GM18873 (cell line): Measurements from ENCODE around the gene DDX49.

Source experiments
- ATAC-seq: cut with Tn5 transposase; IDR thresholded peaks from one replicate; pipeline ENCODE4 v1.9.1; 2021; ENCODE audit warnings: mild to moderate bottlenecking, moderate library complexity, moderate number of reproducible peaks; ENCODE audit not compliant: unreplicated experiment, low FRiP score

Gene DDX49

DNA sequence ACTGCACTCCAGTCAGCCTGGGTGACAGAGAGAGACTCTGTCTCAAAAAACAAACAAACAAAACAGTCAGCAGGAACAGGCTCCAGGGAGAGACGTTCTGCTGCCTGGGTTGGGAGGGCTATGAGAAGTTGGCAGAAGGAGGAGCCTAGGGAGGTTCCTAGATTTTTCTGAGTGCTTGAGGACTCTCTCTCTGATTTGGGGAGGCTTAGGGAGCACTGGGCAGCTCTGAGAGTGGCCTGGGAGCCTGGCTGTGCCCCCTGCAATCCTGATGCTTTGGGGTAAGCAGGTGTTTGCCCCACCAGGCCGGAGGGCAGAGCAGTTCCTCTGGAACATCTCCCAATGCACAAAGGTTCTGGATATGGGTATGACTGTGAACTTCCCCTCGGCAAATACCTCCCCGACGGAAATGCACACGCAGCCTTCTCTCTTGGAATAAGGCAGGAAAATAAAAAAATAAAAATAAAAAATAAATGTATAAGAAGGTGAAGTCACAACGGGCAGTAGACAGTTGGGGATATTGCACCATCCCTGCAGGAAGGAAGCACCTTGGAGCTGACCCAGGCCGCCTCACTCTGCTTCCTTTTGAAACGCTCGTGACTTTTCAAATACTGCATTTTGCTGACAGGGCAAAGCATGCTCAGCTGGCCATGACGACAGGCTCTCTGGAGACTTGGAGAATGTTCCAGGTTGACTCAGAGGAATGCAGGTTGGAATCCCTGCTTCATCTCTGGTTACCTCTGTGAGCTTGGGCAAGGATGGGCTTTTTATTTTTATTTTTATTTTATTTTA is 48.0 kb downstream of the DDX49 start:
- ATAC-seq = no peak

DNA sequence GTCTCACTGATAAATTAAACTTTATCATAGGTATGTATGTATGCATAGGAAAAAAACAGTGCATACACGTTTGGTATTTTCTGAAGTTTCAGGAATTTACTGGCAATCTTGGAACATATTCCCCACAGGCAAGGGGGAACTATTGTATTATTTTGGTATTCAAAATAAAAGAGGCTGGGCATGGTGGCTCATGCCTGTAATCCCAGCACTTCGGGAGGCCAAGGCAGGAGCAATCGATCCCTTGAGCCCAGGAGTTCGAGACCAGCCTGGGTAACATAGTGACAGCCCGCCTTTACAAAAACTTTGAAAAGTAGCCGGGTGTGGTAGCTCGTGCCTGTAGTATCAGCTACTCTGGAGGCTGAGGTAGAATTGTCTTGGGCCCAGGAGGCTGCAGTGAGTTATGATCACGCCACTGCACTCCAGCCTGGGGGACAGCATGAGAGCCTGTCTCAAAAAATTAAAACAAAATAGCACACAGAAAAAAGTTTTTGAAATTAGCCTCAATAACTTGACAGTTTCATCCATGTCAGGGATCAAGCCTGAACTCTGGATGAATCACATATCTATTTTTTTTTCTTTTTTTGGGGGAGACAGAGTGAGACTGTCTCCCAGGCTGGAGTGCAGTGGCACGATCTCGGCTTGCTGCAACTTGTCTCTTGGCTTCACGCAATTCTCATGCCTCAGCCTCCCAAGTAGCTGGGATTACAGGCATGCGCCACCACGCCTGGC is 50.6 kb downstream of the DDX49 start:
- ATAC-seq = no peak

GRCh38 chr19:18972301-18972811 is 52.8 kb downstream of the DDX49 start:
- ATAC-seq = no peak

DNA sequence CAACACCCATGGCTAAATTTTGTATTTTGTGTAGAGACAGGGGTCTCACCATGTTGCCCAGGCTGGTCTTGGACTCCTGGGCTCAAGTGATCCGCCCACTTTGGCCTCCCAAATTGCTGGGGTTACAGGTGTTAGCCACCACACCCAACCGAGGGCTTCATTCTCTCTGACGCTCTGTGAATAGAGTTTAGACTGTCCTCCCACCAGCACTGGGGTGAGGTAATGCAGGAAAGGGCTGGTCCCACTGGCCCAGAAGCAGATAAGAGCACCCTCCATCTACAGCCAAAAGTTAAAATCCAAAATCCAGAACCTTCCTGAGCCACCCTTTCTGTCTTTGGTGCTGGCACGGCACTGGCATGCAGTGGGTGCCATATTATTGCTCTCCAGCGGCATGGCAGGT is 53.3 kb downstream of the DDX49 start:
- no peak for ATAC-seq

DNA sequence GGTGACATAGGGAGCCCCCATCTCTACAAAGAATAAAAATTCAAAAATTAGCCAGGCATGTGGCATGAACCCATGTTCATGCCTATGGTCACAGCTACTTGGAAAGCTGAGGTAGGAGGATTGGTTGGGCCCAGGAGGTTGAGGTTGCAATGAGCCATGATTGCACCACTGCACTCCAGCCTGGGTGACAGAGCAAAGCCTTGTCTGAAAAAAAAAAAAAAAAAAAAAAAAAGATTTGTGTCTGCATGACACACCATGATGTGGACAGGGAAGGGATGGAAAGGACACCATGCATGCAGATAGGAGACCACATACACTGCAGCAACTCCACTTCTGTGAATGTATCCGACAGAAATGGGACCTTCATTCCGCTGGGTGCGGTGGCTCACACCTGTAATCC is 55.5 kb downstream of the DDX49 start:
- no peak for ATAC-seq

GRCh38 chr19:18975869-18976268 is 56.4 kb downstream of the DDX49 start:
- no peak for ATAC-seq
